Body of pancreas (tissue), 4 donors: ENCODE data around the gene CHST8. TPM values are rescaled to one million over a fixed set of nuclear protein-coding genes. Genes with fewer than 3 reads are reported as not detected.

Experiments
- ATAC-seq: fragments of 150-250 bp; one replicate; pipeline ENCODE4 v1.9.1; 2016
- DNase-seq, 4 donors: peaks; one replicate each; pipeline ENCODE4 v3.0.0-alpha.2; 2019
- H3K27ac ChIP-seq, 4 donors: fragments of 200-600 bp; sonication (generic); 1 replicate in 3 of 4; 2 replicates in 1 of 4; pipeline versions ENCODE4 v1.5.1 to v1.6.1; 2016 to 2019; ENCODE audit warnings: mild to moderate bottlenecking in 1 of 4, mixed read lengths in 1 of 4, moderate library complexity in 1 of 4
- H3K27me3 ChIP-seq, 2 donors: fragments of 200-600 bp; sonication (generic); one replicate each; pipeline ENCODE4 v1.6.0; 2016; ENCODE audit warnings: mild to moderate bottlenecking in 1 of 2
- H3K36me3 ChIP-seq, 2 donors: fragments of 200-600 bp; sonication (generic); replicated peaks in 1 of 2; 2 replicates each; pipeline ENCODE4 v1.5.1; 2016; ENCODE audit warnings: low read depth in 2 of 2; ENCODE audit not compliant: insufficient read depth in 1 of 2
- H3K4me1 ChIP-seq: fragments of 200-600 bp; sonication (generic); one replicate; pipeline ENCODE4 v1.6.0; 2016
- H3K4me3 ChIP-seq, 2 donors: fragments of 200-600 bp; sonication (generic); 1 replicate in 1 of 2; 2 replicates in 1 of 2; pipeline ENCODE4 v1.5.1; 2016 to 2019
- H3K9me3 ChIP-seq, 3 donors: fragments of 200-600 bp; sonication (generic); 1 replicate in 2 of 3; 2 replicates in 1 of 3; pipeline ENCODE4 v1.5.1; 2016
- POLR2A ChIP-seq, 3 donors: fragments of 450-650 bp; IDR thresholded peaks; one replicate each; pipeline ENCODE4 v1.6.1; 2016; ENCODE audit warnings: antibody characterized with exemption in 3 of 3, mild to moderate bottlenecking in 2 of 3
- WGBS, 2 donors: methylation state at CpG; one replicate each; pipeline ENCODE4 v1.1.5; 2017; 5-methylcytosine and 5-hydroxymethylcytosine counted together
- intact Hi-C: fragments of 100-400 bp; cut with DNase I; formaldehyde crosslinking; loops from one replicate; pipeline ENCODE4 v1.15.1; 2023
- total RNA-seq, 2 donors: library from RNA; depleted of rRNA; stranded (reverse); fragments of >200 nt; gene quantifications; one replicate each; pipeline ENCODE4 v1.1.0, GENCODE V29; 2016
- TF ChIP-seq, protein P1 (sequence below), 7 experiments: fragments of 450-650 bp in 4 of 7; fragments of 200-600 bp in 3 of 7; sonication (generic) in 3 of 7; IDR thresholded peaks; one replicate each; pipeline ENCODE4 v1.5.1; 2016 to 2019; ENCODE audit warnings: antibody characterized with exemption in 7 of 7

CHST8 gene
- total RNA-seq, 2 donors from 2014 or later: 0.26 TPM; not detected in 1

DNA sequence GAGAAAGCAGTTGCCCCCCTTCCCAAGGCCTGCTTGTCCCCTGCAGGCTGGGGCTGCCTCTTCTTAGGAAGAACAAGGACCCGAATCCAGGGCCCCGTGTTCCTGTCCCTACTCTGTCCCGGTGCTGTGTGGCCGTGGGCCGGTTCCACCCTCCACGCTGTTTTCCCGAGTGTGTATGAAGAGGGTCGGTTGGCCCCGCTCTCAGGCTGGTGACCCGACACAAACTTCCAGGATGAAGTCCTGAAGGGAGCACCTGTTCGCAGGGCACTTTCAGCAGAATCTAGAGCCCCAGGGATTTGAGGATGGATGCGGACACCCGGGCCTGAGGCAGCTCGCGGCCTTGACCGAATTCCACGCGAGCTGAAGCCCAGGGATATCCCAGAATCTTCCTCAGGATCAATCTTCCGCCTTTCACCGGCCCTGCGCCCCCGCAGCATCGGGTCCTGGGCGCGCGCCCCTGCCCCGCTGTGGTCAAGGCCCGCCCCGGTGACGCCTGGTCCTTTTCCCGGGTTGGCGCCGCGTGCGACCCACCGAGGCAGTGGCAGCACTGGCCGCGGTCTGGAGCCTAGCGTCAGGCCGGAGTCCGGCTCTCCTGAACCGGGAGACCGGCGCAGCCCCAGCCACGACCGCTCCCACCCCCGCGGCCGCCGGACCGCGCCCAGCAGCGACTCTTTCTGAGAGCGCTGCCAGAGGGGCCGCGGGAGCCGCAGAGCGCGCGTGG is 528 bp upstream of the CHST8 start:
- 14 to 56% methylated on average over 9 to 56 of the region's 60 CpGs for WGBS, 2 donors
- DNase-seq (peak in 1 of 4 donors; percentile 11), ATAC-seq (peak; percentile 20)
- intact Hi-C loops: no loop called here
- peaks cover 20% of the 10 kb centered on the region for H3K4me1 ChIP-seq
- TF ChIP-seq, protein P1, sequence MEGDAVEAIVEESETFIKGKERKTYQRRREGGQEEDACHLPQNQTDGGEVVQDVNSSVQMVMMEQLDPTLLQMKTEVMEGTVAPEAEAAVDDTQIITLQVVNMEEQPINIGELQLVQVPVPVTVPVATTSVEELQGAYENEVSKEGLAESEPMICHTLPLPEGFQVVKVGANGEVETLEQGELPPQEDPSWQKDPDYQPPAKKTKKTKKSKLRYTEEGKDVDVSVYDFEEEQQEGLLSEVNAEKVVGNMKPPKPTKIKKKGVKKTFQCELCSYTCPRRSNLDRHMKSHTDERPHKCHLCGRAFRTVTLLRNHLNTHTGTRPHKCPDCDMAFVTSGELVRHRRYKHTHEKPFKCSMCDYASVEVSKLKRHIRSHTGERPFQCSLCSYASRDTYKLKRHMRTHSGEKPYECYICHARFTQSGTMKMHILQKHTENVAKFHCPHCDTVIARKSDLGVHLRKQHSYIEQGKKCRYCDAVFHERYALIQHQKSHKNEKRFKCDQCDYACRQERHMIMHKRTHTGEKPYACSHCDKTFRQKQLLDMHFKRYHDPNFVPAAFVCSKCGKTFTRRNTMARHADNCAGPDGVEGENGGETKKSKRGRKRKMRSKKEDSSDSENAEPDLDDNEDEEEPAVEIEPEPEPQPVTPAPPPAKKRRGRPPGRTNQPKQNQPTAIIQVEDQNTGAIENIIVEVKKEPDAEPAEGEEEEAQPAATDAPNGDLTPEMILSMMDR (IDR thresholded peaks at IDR 0.05): no peak
- no peak for TF ChIP-seq POLR2A (IDR thresholded peaks at IDR 0.05)
- no peaks in the 10 kb centered on the region for H3K9me3 ChIP-seq
- peaks cover 0 to 7% of the 10 kb centered on the region in 2 donors for H3K27me3 ChIP-seq
- no peak overlapping the region for H3K27ac ChIP-seq
- no peaks in the 10 kb centered on the region for H3K36me3 ChIP-seq
- H3K4me3 ChIP-seq: no peak overlapping the region

DNA sequence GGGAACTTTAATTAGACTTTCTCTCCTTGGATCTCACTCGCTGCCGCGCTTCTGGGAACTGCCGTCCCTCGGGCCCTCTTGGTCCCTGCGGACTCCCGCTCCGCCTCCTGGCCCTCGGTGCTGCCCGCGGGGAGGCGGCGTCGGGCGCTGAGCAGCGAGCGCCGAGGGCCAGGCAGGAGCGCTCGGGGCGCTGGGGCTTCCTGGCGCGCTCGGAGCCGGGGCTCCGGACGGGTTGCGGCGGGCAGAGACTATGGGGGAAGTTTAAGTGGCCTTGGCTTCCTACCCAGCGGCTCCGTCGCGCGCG is 704 bp downstream of the CHST8 start:
- intact Hi-C loops: no loop called here
- 1% methylated on average over 35 of the region's 35 CpGs; no CpG with 5 or more reads in 1 of the 2 donors for WGBS, 2 donors
- DNase-seq (peak in 1 of 4 donors; percentile 8), ATAC-seq (peak; percentile 36)
- no peak overlapping the region for H3K4me3 ChIP-seq
- no peak for TF ChIP-seq POLR2A (IDR thresholded peaks at IDR 0.05)
- TF ChIP-seq, protein P1 (IDR thresholded peaks at IDR 0.05): no peak
- H3K27me3 ChIP-seq: peaks cover 0 to 7% of the 10 kb centered on the region in 2 donors
- H3K9me3 ChIP-seq: no peaks in the 10 kb centered on the region
- H3K27ac ChIP-seq: no peak overlapping the region
- no peaks in the 10 kb centered on the region for H3K36me3 ChIP-seq
- H3K4me1 ChIP-seq: peaks cover 20% of the 10 kb centered on the region

DNA sequence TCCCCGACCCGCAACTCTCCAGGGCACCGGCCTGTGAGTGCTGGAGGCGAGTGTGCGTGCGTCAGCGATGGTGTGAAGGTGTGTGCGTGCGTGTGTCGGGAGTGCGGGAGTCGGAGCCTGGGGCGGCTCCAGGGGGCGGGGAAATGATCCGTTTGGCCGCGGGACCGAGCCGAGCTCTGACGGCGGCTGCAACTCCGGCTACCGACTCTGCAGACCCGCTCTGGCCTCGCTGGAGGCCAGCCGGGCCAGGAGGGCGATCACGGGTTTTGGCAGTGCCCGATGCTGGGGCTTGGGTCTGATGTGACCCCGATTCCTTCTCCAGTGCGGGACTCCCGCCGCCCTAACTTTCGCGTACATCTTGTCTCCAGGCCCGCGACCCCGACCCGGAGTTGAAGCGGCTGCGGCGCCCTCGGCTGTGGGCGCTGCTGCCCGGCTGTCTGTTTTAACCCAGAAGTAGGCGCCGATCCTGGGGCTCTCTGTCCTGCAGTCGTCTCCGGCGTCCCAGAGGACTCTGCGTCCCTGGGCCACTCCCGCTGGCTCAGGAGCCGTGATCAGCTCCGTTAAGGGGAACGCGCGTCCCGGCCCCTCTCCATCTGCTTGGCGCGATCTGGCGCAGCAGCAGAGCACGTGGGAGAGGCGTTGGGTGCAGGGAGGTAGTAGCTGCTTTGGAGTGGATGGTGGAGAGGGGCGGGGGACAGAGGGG is 1.2 kb downstream of the CHST8 start:
- Histone ChIP-seq H3K36me3 (no peaks in the 10 kb centered on the region), H3K27ac (no peak overlapping the region), H3K9me3 (no peaks in the 10 kb centered on the region), H3K4me3 (no peak overlapping the region), H3K27me3 (peaks cover 0 to 7% of the 10 kb centered on the region in 2 donors), H3K4me1 (peaks cover 20% of the 10 kb centered on the region)
- 0 to 1% methylated on average over 17 to 63 of the region's 64 CpGs for WGBS, 2 donors
- TF ChIP-seq POLR2A (IDR thresholded peaks at IDR 0.05): no peak
- TF ChIP-seq, protein P1 (IDR thresholded peaks at IDR 0.05): no peak
- ATAC-seq: peak; percentile 20
- DNase-seq: peak in 1 of 4 donors; percentile 17
- intact Hi-C loops: no loop called here

DNA sequence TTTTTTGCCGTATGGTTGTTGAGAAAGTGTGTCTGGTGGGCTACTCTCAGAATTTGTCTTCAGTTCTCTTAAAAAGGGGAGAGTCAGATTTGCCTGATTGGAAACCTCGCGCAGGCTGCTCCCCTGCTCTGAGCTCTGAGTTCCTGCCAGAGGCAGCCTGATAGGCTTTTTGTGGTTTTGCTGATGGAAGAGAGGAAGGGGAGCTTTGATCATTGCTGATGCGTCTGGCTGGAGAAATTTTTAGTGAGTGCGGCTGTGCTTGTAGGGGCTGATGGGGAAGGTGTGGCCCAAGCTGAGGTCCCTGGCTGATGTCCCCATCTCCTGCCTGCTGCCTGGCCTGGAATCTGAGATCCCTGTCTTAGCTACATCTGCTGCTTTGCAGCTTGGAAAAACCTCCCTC is 2.8 kb downstream of the CHST8 start:
- ATAC-seq (no peak), DNase-seq (no peak)
- Histone ChIP-seq H3K36me3 (no peaks in the 10 kb centered on the region), H3K4me3 (no peak overlapping the region), H3K4me1 (peaks cover 20% of the 10 kb centered on the region), H3K9me3 (no peaks in the 10 kb centered on the region), H3K27ac (no peak overlapping the region), H3K27me3 (peaks cover 0 to 7% of the 10 kb centered on the region in 2 donors)
- TF ChIP-seq, protein P1 (IDR thresholded peaks at IDR 0.05): no peak
- no peak for TF ChIP-seq POLR2A (IDR thresholded peaks at IDR 0.05)
- WGBS, 2 donors: 45 to 67% methylated on average over 5 of the region's 5 CpGs
- intact Hi-C loops: no loop called here
